Brain microvascular endothelial cell (primary cell): ENCODE measurements around the gene MRGPRX3.

Experiments
- DNase-seq: peaks from one replicate; pipeline ENCODE4 v3.0.0-alpha.2; 2020
- H3K27ac ChIP-seq: fragments of 250-450 bp; sonication (Bioruptor Pico); 2 replicates; pipeline ENCODE4 v1.5.1; 2020; ENCODE audit warnings: mild to moderate bottlenecking, moderate library complexity
- H3K27me3 ChIP-seq: fragments of 250-450 bp; sonication (Bioruptor Pico); replicated peaks from 2 replicates; pipeline ENCODE4 v1.5.1; 2020; ENCODE audit warnings: mild to moderate bottlenecking
- H3K36me3 ChIP-seq: fragments of 250-450 bp; sonication (Bioruptor Pico); replicated peaks from 2 replicates; pipeline ENCODE4 v1.5.1; 2020; ENCODE audit warnings: mild to moderate bottlenecking
- H3K4me3 ChIP-seq: 2 replicates; pipeline ENCODE4 v1.5.1; 2011; ENCODE audit warnings: low read depth, mild to moderate bottlenecking, control low read depth, low read length, moderate library complexity
- in situ Hi-C: cut with HindIII; loops from 2 replicates; pipeline ENCODE4 v1.10.0; 2017; ENCODE audit warnings: low sequenced_read_pairs, low pct_ligation_motif_present
- TF ChIP-seq, protein P1 (sequence below): IDR thresholded peaks from 2 replicates; pipeline ENCODE4 v1.5.1; 2011; ENCODE audit warnings: low read depth, mild to moderate bottlenecking, moderate library complexity, low read length, control low read depth, inconsistent platforms; ENCODE audit errors: missing control alignments

MRGPRX3 gene

DNA sequence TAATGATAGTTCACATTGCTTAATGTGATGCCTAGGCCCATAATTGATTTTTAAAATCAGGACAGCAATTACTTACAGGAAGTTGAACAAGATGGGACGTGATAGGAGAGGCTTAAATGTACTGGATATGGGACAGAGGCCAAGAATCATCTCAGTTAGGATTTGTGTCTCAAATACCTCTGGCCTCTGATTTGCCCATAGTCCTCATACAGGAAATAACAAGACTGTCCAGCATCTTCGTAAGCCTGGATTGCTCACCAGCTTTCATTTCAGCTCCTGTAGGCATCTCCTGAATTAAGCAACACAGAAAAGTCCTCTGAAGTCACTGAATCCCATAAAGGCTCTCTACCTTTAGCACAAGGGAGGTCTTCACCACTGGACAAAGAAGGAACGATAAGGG lies at the start of gene MRGPRX3:
TSS of gene MRGPRX3 (plus strand) at position 231 of the 400 bp plus-strand sequence. CDS start 4,632 bp downstream, outside the sequence.
- Histone ChIP-seq H3K27me3 (no peaks in the 10 kb centered on the region), H3K27ac (no peak within 1 kb of the TSS), H3K4me3 (no peak within 1 kb of the TSS), H3K36me3 (no peaks in the 10 kb centered on the region)
- TF ChIP-seq, protein P1, sequence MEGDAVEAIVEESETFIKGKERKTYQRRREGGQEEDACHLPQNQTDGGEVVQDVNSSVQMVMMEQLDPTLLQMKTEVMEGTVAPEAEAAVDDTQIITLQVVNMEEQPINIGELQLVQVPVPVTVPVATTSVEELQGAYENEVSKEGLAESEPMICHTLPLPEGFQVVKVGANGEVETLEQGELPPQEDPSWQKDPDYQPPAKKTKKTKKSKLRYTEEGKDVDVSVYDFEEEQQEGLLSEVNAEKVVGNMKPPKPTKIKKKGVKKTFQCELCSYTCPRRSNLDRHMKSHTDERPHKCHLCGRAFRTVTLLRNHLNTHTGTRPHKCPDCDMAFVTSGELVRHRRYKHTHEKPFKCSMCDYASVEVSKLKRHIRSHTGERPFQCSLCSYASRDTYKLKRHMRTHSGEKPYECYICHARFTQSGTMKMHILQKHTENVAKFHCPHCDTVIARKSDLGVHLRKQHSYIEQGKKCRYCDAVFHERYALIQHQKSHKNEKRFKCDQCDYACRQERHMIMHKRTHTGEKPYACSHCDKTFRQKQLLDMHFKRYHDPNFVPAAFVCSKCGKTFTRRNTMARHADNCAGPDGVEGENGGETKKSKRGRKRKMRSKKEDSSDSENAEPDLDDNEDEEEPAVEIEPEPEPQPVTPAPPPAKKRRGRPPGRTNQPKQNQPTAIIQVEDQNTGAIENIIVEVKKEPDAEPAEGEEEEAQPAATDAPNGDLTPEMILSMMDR: no peak
- no peak for DNase-seq
- in situ Hi-C loops: no loop called here

DNA sequence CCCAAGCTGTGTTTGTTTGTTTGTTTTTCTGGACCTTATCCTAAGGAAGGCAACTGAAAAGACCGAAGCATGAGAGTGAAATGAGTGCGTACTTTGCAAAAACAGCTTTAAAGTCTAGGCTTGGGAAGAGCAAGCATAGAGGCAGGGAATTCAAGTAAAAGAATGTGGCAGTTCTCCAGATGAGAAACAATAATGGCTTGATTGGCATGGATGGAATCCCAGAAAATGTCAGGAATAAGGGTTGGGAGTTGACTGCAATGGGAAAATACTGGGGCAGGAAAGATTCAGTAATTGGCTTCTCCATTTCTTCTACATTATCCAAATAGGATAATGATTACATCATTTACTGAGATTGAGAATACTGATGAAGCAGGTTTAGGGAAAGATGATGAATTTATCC lies 44.0 kb upstream of the MRGPRX3 start:
- Histone ChIP-seq H3K36me3 (peaks cover 36% of the 10 kb centered on the region), H3K27me3 (no peaks in the 10 kb centered on the region), H3K27ac (no peak overlapping the region), H3K4me3 (no peak overlapping the region)
- DNase-seq: no peak
- TF ChIP-seq, protein P1: no peak
- in situ Hi-C loops: no loop called here

DNA sequence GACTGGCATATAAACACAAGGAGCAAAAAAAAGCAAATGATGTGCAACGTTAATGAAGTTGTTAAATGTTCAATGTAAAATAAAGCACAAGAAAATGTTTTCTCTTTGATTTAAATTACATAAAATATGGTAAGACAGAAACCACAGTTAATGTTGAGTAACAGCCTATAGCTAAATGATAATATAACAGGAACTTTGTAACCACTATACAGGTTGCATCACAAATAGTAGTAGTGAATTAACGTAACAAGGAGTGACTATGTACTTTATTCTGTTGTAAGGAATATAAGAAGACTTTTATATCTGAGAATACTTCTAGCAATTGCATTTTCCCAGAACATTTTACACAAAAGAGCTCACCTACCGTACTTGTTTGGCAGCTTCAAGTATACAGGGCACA lies 43.4 kb upstream of the MRGPRX3 start:
- in situ Hi-C loops: no loop called here
- H3K27ac ChIP-seq: no peak overlapping the region
- DNase-seq: no peak
- no peaks in the 10 kb centered on the region for H3K27me3 ChIP-seq
- peaks cover 40% of the 10 kb centered on the region for H3K36me3 ChIP-seq
- TF ChIP-seq, protein P1: no peak
- no peak overlapping the region for H3K4me3 ChIP-seq

DNA sequence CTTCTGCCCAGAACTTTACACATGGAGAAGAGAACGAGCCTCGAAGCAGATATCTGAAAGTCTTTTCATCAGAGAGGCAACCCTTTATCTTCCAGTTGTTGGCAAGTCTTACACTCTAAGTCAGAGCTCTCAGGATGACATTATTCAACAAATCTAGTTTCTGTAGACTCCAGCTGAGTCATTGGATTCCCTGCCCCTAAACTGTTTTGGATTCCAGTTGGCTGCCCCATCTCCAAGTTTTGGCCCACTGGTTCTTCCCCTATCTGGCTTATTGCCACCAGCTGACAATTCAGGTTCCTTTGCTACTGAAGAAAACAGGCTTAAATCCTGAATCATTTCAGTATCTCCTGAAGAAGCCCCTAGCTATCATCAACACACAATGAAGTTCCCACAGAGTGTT lies 40.6 kb upstream of the MRGPRX3 start:
- no peaks in the 10 kb centered on the region for H3K27me3 ChIP-seq
- H3K4me3 ChIP-seq: no peak overlapping the region
- no peak overlapping the region for H3K27ac ChIP-seq
- TF ChIP-seq, protein P1: no peak
- peaks cover 45% of the 10 kb centered on the region for H3K36me3 ChIP-seq
- DNase-seq: no peak
- in situ Hi-C loops: no loop called here

DNA sequence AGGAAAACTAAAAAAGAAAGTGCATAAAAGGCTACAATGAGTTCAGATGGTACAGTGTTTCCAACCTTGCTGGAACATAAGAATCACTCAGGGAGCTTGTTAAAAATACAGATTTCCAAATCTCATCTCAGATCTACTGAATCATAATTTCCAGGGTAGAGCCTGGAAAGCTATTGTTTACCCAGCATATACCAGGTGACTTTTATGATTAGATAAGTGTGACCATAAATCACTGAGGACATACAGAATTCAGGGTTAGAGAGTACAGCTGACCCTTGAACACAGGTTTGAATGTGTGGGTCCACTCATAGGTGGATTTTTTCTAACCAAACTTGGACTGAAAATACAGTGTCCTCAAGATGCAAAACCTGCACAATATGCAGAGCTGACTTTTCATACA lies 38.4 kb upstream of the MRGPRX3 start:
- peaks cover 32% of the 10 kb centered on the region for H3K36me3 ChIP-seq
- in situ Hi-C loops: no loop called here
- TF ChIP-seq, protein P1: no peak

DNA sequence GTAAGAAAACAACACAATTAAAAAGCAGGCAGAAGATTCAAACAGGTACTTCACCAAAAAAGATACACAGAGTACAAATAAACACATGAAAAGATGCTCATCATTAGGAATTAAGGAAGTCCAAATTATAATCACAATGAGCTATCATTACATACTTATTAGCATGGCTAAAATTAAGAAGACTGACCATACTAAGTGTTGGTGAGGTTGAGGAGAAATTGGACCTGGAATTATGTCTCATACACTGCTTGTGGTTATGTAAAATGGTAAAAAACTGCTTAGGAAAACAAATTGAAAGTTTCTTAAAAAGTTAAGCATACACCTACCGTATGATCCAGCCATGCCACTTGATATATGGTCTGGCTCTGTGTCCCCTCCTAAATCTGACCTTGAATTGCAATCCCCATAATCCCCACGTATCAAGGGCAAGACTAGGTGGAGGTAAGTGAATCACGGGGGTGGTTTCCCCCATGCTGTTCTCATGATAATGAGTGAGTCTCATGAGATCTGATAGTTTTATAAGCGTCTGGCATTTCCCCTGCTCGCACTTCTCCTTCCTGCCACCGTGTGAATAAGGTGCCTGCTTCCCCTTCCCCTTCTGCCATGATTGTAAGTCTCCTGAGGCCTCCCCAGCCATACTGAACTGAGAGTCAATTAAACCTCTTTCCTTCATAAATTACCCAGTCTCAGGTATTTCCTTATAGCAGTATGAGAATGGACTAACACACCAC lies 31.3 kb upstream of the MRGPRX3 start:
- in situ Hi-C loops: no loop called here
- H3K27me3 ChIP-seq: no peaks in the 10 kb centered on the region
- TF ChIP-seq, protein P1: no peak
- no peak overlapping the region for H3K4me3 ChIP-seq
- no peak for DNase-seq
- H3K27ac ChIP-seq: no peak overlapping the region
- peaks cover 10% of the 10 kb centered on the region for H3K36me3 ChIP-seq

More for the DNA sequence above, 38.4 kb upstream of the MRGPRX3 start:
- H3K27ac ChIP-seq: no peak overlapping the region
- H3K4me3 ChIP-seq: no peak overlapping the region
- no peak for DNase-seq
- no peaks in the 10 kb centered on the region for H3K27me3 ChIP-seq
